Peyer's patch (tissue), 4 donors: Measurements from ENCODE around the gene MYO3B. TPM values are rescaled to one million over a fixed set of nuclear protein-coding genes. Genes with fewer than 3 reads are reported as not detected.

Source experiments
- DNase-seq, 3 donors: peaks; one replicate each; pipeline ENCODE4 v3.0.0-alpha.2; 2017 to 2019
- H3K27ac ChIP-seq, 4 donors: fragments of 200-600 bp; sonication (generic); one replicate each; pipeline ENCODE4 v1.5.1; 2016 to 2019
- H3K27me3 ChIP-seq, 2 donors: fragments of 200-600 bp; sonication (generic); one replicate each; pipeline ENCODE4 v1.5.1; 2019
- H3K36me3 ChIP-seq, 3 donors: fragments of 200-600 bp; sonication (generic); one replicate each; pipeline ENCODE4 v1.5.1; 2016 to 2019
- H3K4me1 ChIP-seq, 4 donors: fragments of 200-600 bp; sonication (generic); one replicate each; pipeline ENCODE4 v1.5.1; 2016 to 2019
- H3K4me3 ChIP-seq, 4 donors: fragments of 200-600 bp; sonication (generic); 1 replicate in 3 of 4; 2 replicates in 1 of 4; pipeline ENCODE4 v1.5.1; 2016 to 2019; ENCODE audit warnings: mild to moderate bottlenecking in 1 of 4
- H3K9me3 ChIP-seq, 4 donors: fragments of 200-600 bp; sonication (generic); one replicate each; pipeline ENCODE4 v1.5.1; 2016 to 2019; ENCODE audit warnings: mild to moderate bottlenecking in 1 of 4
- CTCF ChIP-seq, 6 experiments: fragments of 450-650 bp in 4 of 6; fragments of 200-600 bp in 2 of 6; sonication (generic) in 1 of 6; IDR thresholded peaks; one replicate each; pipeline ENCODE4 v1.5.1; 2017 to 2019; ENCODE audit warnings: antibody characterized with exemption in 6 of 6, mild to moderate bottlenecking in 3 of 6, moderate library complexity in 1 of 6
- POLR2A ChIP-seq, 2 donors: fragments of 450-650 bp; IDR thresholded peaks; one replicate each; pipeline ENCODE4 v1.5.1; 2017; ENCODE audit warnings: antibody characterized with exemption in 2 of 2, mild to moderate bottlenecking in 2 of 2, moderate library complexity in 2 of 2
- total RNA-seq, 4 donors: library from RNA; depleted of rRNA; stranded (reverse); fragments of >200 nt; gene quantifications; one replicate each; pipeline ENCODE4 v1.1.0, GENCODE V29; 2016

MYO3B gene
- total RNA-seq, 4 donors from 2014 or later, result not detected

GRCh38 chr2:170492010-170492409, 314.1 kb downstream of the MYO3B start:
- no peak for TF ChIP-seq POLR2A (IDR thresholded peaks at IDR 0.05)
- TF ChIP-seq CTCF (IDR thresholded peaks at IDR 0.05), result no peak

GRCh38 chr2:170493426-170494097, 315.6 kb downstream of the MYO3B start:
- H3K27me3 ChIP-seq, result no peaks in the 10 kb centered on the region
- no peaks in the 10 kb centered on the region for H3K4me1 ChIP-seq
- no peaks in the 10 kb centered on the region for H3K9me3 ChIP-seq
- no peak overlapping the region for H3K4me3 ChIP-seq
- H3K27ac ChIP-seq, result no peak overlapping the region
- no peaks in the 10 kb centered on the region for H3K36me3 ChIP-seq
- TF ChIP-seq CTCF (IDR thresholded peaks at IDR 0.05) (no peak), POLR2A (IDR thresholded peaks at IDR 0.05) (no peak)
- no peak for DNase-seq

More at GRCh38 chr2:170492010-170492409, 314.1 kb downstream of the MYO3B start:
- Histone ChIP-seq H3K36me3 (no peaks in the 10 kb centered on the region), H3K27ac (no peak overlapping the region), H3K4me1 (no peaks in the 10 kb centered on the region), H3K4me3 (no peak overlapping the region), H3K9me3 (no peaks in the 10 kb centered on the region), H3K27me3 (no peaks in the 10 kb centered on the region)
- no peak for DNase-seq

GRCh38 chr2:170495896-170496295, 317.9 kb downstream of the MYO3B start:
- Histone ChIP-seq H3K36me3 (no peaks in the 10 kb centered on the region), H3K4me1 (no peaks in the 10 kb centered on the region), H3K27ac (no peak overlapping the region), H3K9me3 (no peaks in the 10 kb centered on the region), H3K4me3 (no peak overlapping the region), H3K27me3 (no peaks in the 10 kb centered on the region)
- TF ChIP-seq CTCF (IDR thresholded peaks at IDR 0.05) (no peak), POLR2A (IDR thresholded peaks at IDR 0.05) (no peak)
- no peak for DNase-seq

GRCh38 chr2:170498619-170499018, 320.7 kb downstream of the MYO3B start:
- TF ChIP-seq POLR2A (IDR thresholded peaks at IDR 0.05) (no peak), CTCF (IDR thresholded peaks at IDR 0.05) (no peak)
- no peak overlapping the region for H3K27ac ChIP-seq
- H3K4me3 ChIP-seq, result no peak overlapping the region
- no peaks in the 10 kb centered on the region for H3K4me1 ChIP-seq
- H3K9me3 ChIP-seq, result no peaks in the 10 kb centered on the region
- DNase-seq, result no peak
- H3K27me3 ChIP-seq, result no peaks in the 10 kb centered on the region
- no peaks in the 10 kb centered on the region for H3K36me3 ChIP-seq

- no peaks in the 10 kb centered on the region for H3K27me3 ChIP-seq
- no peaks in the 10 kb centered on the region for H3K4me1 ChIP-seq
- DNase-seq, result no peak
- H3K9me3 ChIP-seq, result no peaks in the 10 kb centered on the region
- TF ChIP-seq POLR2A (IDR thresholded peaks at IDR 0.05), result no peak
- TF ChIP-seq CTCF (IDR thresholded peaks at IDR 0.05), result no peak
- H3K36me3 ChIP-seq, result no peaks in the 10 kb centered on the region
- H3K27ac ChIP-seq, result no peak overlapping the region
- no peak overlapping the region for H3K4me3 ChIP-seq
Observed at GRCh38 chr2:170500104-170500503, 322.2 kb downstream of the MYO3B start.

- Histone ChIP-seq H3K27me3 (no peaks in the 10 kb centered on the region), H3K27ac (no peak overlapping the region), H3K36me3 (no peaks in the 10 kb centered on the region), H3K4me1 (no peaks in the 10 kb centered on the region), H3K4me3 (no peak overlapping the region), H3K9me3 (no peaks in the 10 kb centered on the region)
- DNase-seq, result no peak
- TF ChIP-seq CTCF (IDR thresholded peaks at IDR 0.05) (no peak), POLR2A (IDR thresholded peaks at IDR 0.05) (no peak)
Observed at GRCh38 chr2:170500770-170501169, 322.8 kb downstream of the MYO3B start.
